Brain microvascular endothelial cell (primary cell): Measurements from ENCODE around the gene LRCOL1.
A peak's percentile ranks its signal among the peaks of the same experiment; 100 is the strongest.

ENCODE experiments used
- DNase-seq: peaks from one replicate; pipeline ENCODE4 v3.0.0-alpha.2; 2020
- H3K27ac ChIP-seq: fragments of 250-450 bp; sonication (Bioruptor Pico); 2 replicates; pipeline ENCODE4 v1.5.1; 2020; ENCODE audit warnings: mild to moderate bottlenecking, moderate library complexity
- H3K27me3 ChIP-seq: fragments of 250-450 bp; sonication (Bioruptor Pico); replicated peaks from 2 replicates; pipeline ENCODE4 v1.5.1; 2020; ENCODE audit warnings: mild to moderate bottlenecking
- H3K36me3 ChIP-seq: fragments of 250-450 bp; sonication (Bioruptor Pico); replicated peaks from 2 replicates; pipeline ENCODE4 v1.5.1; 2020; ENCODE audit warnings: mild to moderate bottlenecking
- H3K4me3 ChIP-seq: 2 replicates; pipeline ENCODE4 v1.5.1; 2011; ENCODE audit warnings: low read depth, mild to moderate bottlenecking, control low read depth, low read length, moderate library complexity
- in situ Hi-C: cut with HindIII; loops from 2 replicates; pipeline ENCODE4 v1.10.0; 2017; ENCODE audit warnings: low sequenced_read_pairs, low pct_ligation_motif_present
- TF ChIP-seq, protein P1 (sequence below): IDR thresholded peaks from 2 replicates; pipeline ENCODE4 v1.5.1; 2011; ENCODE audit warnings: low read depth, mild to moderate bottlenecking, moderate library complexity, low read length, control low read depth, inconsistent platforms; ENCODE audit errors: missing control alignments

Gene LRCOL1

DNA sequence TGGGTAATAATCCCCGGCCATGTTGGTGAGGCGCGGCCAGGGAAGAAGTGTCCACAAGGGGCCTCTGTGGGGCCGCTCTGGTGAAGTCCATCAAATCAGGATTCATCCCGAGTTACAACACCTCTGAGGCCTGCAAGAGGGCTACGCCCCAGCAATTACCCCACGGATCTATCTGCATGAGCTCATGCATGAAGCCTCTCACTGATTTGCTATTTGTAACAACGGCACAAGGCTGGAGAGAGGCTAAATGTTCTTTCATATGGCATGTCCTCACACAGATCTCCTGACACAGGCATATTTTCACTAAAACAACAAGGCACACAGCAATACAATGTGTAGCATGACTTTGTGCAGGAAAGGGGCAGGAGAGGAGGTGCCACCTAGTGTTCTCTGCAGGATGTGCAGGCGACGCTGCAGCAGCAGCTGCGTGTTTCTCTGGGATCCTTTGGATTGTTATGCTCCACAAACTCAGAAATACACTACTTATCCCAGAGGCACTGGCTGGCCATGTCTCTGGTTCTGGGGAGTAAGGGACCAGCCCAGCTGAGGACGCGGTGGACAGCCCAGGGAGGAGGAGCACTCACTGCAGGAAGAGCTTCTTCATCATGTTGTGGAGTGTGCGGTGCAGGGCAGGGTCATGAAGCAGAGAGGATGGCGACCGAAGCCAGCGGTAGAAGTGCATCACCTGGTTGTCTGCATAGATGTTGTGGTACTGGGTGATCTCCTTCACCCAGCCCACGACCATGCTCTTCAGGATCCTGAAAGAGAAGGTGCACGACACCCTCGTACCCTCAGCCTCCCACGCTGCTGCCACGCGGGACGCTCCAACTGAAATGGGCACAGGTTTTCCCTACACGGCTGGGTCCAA, 28.4 kb upstream of the LRCOL1 start:
- DNase-seq = peak; percentile 53
- in situ Hi-C loops = no loop called here
- TF ChIP-seq, protein P1, sequence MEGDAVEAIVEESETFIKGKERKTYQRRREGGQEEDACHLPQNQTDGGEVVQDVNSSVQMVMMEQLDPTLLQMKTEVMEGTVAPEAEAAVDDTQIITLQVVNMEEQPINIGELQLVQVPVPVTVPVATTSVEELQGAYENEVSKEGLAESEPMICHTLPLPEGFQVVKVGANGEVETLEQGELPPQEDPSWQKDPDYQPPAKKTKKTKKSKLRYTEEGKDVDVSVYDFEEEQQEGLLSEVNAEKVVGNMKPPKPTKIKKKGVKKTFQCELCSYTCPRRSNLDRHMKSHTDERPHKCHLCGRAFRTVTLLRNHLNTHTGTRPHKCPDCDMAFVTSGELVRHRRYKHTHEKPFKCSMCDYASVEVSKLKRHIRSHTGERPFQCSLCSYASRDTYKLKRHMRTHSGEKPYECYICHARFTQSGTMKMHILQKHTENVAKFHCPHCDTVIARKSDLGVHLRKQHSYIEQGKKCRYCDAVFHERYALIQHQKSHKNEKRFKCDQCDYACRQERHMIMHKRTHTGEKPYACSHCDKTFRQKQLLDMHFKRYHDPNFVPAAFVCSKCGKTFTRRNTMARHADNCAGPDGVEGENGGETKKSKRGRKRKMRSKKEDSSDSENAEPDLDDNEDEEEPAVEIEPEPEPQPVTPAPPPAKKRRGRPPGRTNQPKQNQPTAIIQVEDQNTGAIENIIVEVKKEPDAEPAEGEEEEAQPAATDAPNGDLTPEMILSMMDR = peak; percentile 92
- H3K27me3 ChIP-seq = no peaks in the 10 kb centered on the region
- H3K4me3 ChIP-seq = no peak overlapping the region
- H3K36me3 ChIP-seq = peaks cover 15% of the 10 kb centered on the region
- no peak overlapping the region for H3K27ac ChIP-seq

DNA sequence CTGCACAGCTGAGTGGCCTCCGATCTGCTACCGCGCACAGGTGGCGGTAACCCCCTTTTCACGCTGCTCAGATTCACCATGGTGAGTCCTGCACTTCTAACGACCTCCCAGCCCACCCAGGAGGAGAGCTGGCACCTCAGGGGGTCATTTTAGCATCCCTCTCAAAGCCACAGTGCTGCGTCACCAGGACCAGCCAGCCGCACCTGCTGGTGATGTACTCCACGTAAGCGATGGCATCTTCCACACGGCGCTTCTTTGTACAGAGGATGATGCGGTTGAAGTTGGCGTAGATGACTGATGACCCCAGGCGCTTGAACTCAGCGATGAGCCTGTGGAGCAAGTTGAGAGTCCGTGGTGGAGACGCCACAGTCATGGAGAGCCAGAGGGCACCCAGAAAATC, 27.4 kb upstream of the LRCOL1 start:
- in situ Hi-C loops = no loop called here
- peaks cover 15% of the 10 kb centered on the region for H3K36me3 ChIP-seq

DNA sequence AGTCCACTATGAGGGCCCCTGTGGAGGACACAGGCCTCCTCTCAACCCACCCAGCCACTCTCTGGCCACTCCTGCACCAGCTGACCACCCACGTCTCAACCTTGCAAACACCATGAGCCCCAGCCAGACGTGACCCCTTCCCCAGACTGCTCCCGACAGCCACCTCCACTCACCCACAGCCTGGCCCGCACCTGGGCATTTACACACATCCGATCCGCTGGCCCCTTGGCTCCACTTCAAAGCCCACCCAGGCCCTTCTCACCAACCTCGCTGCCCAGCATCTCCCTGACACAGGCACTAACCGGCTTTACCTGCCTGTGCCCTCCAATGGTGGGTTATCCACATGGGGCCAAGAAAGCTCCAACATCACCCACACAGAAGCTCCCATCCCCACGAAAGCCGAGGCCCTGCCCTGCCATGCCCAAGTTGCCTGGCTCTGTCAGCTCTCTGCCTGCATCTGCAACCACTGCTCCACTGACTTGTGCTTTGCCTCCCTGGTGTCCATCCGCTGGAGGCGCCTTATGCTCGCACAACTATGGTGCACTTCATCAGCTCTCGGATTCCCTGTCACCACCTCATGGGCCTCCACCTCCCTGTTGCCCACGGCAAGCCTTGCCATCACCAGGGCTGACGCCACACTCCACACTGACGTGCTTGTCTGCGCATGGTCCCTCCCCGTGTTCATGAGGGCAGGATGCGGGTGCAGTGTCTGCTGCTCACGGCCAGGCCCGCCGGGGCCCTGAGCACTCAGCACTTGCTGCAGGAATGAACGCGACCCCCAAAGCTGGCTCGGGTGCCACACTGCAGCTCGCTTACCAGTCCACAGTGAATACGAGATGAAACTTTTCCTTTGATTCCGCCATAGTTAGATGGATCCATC, 24.9 kb upstream of the LRCOL1 start:
- no peak for DNase-seq
- in situ Hi-C loops = no loop called here
- Histone ChIP-seq H3K27ac (no peak overlapping the region), H3K4me3 (no peak overlapping the region), H3K36me3 (peaks cover 14% of the 10 kb centered on the region), H3K27me3 (no peaks in the 10 kb centered on the region)
- TF ChIP-seq, protein P1 = no peak

More for the DNA sequence above, 27.4 kb upstream of the LRCOL1 start:
- no peak for DNase-seq
- no peaks in the 10 kb centered on the region for H3K27me3 ChIP-seq
- no peak overlapping the region for H3K27ac ChIP-seq
- H3K4me3 ChIP-seq = no peak overlapping the region
- TF ChIP-seq, protein P1 = no peak

DNA sequence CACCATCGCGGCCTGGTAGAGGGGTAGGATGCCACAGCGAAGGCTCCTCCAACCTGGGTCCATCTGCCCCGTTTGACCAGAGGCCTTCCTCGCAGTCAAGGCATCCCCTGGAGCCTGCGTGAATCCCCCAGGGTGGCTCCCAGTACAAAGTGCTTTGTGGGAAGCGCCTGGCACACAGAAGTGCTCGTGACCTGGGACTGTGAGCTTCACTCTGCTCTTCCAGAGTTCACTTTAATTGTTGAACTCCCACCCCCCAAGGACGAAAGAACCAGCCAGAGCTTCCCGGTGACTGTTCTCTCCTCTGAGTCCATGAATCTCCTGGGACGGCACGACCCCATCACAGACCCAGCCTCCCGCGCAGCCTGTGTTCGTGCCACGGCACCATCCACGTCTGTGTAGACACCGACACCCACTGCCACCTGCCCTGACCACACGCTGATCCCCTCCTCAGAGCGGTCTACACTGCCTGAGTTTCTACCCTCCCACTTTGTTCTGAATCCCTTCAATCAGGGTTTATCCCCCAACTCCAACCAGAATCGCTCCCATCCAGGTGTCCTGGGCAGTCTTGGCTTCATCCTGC, 24.1 kb upstream of the LRCOL1 start:
- no peak for DNase-seq
- Histone ChIP-seq H3K27ac (no peak overlapping the region), H3K27me3 (no peaks in the 10 kb centered on the region), H3K4me3 (no peak overlapping the region), H3K36me3 (peaks cover 14% of the 10 kb centered on the region)
- in situ Hi-C loops = no loop called here
- TF ChIP-seq, protein P1 = no peak

DNA sequence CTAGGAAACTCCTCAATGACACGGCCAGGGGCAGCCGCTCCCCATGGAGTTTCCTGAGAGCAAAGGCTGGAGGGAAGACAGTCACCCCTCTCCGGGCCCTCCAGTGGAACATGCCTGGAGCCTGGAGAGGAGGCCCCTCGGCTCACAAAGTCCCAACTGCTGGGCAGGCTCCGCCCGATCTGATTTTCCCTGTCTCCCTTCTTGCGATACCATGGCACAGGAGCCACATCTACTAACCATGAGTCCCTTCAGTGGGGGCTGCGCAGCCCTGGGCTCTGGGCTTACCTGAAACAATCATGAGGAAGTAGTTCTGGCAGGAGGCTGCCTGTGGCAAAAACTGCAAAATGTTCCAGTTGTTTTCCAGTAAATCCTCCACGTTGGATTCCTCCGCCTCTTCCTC, 23.5 kb upstream of the LRCOL1 start:
- Histone ChIP-seq H3K36me3 (peaks cover 14% of the 10 kb centered on the region), H3K27me3 (no peaks in the 10 kb centered on the region), H3K27ac (no peak overlapping the region), H3K4me3 (no peak overlapping the region)
- DNase-seq = no peak
- in situ Hi-C loops = no loop called here
- TF ChIP-seq, protein P1 = no peak
